ENCODE data around the gene PKN1. TPM values are rescaled to one million over a fixed set of nuclear protein-coding genes. Genes with fewer than 3 reads are reported as not detected.

Gene PKN1
- total RNA-seq, 2 experiments from 2014 or later, result 244 to 263 TPM

- Mint-ChIP-seq H3K36me3 (ENCODE audit: low read depth) (no peaks in the 10 kb centered on the region), H3K27me3 (ENCODE audit: low read depth) (peaks cover 10% of the 10 kb centered on the region), H3K4me3 (no peak overlapping the region), H3K4me1 (ENCODE audit: low read depth) (peaks cover 27% of the 10 kb centered on the region), H3K27ac (no peak overlapping the region), H3K9me3 (ENCODE audit: insufficient read depth) (no peaks in the 10 kb centered on the region)
- ChIA-PET CTCF (interaction anchor here (1.2 to 4.5 kb wide), 5 partner anchors 8 to 341 kb away, joined by 3 to 30 read pairs (median 5); partner anchors contain the start of gene ASF1B), POLR2A (interaction anchor here (1.1 kb wide), 1 partner anchor 40 kb away, joined by 3 read pairs; no protein-coding TSS in a partner anchor)
- ATAC-seq (no peak), DNase-seq (no peak)
Observed at GRCh38 chr19:14478113-14478545, 45.0 kb downstream of the PKN1 start.

GRCh38 chr19:14479309-14479974 lies 46.3 kb downstream of the PKN1 start:
- H3K4me3 Mint-ChIP-seq, result no peak overlapping the region
- peaks cover 23% of the 10 kb centered on the region for H3K4me1 Mint-ChIP-seq (ENCODE audit: low read depth)
- peaks cover 5% of the 10 kb centered on the region for H3K27me3 Mint-ChIP-seq (ENCODE audit: low read depth)
- H3K9me3 Mint-ChIP-seq (ENCODE audit: insufficient read depth), result no peaks in the 10 kb centered on the region
- H3K36me3 Mint-ChIP-seq (ENCODE audit: low read depth), result peaks cover 2% of the 10 kb centered on the region
- ATAC-seq (no peak), DNase-seq (no peak)
- CTCF ChIA-PET, result interaction anchor here (0.7 to 6.3 kb wide), 24 partner anchors 10 to 342 kb away, joined by 3 to 30 read pairs (median 6); partner anchors contain the start of genes ADGRE5, ASF1B, GIPC1 and PKN1
- POLR2A ChIA-PET, result interaction anchor here (1.1 to 1.8 kb wide), 2 partner anchors 39 to 343 kb away, joined by 3 to 5 read pairs; partner anchors contain the start of gene ASF1B
- H3K27ac Mint-ChIP-seq, result no peak overlapping the region

GRCh38 chr19:14479975-14480699 lies 47.0 kb downstream of the PKN1 start:
- ChIA-PET POLR2A (interaction anchor here (0.6 to 1.8 kb wide), 3 partner anchors 19 to 344 kb away, joined by 3 to 5 read pairs (median 5); partner anchors contain the start of gene ASF1B), CTCF (interaction anchor here (0.6 to 6.3 kb wide), 32 partner anchors 7 to 343 kb away, joined by 3 to 30 read pairs (median 6); partner anchors contain the start of genes ADGRE5, ASF1B, GIPC1 and PKN1)
- no peaks in the 10 kb centered on the region for H3K27me3 Mint-ChIP-seq (ENCODE audit: low read depth)
- ATAC-seq (peak; percentile 70), DNase-seq (peak; percentile 74)
- H3K27ac Mint-ChIP-seq, result no peak overlapping the region
- H3K4me1 Mint-ChIP-seq (ENCODE audit: low read depth), result peaks cover 16% of the 10 kb centered on the region
- H3K36me3 Mint-ChIP-seq (ENCODE audit: low read depth), result peaks cover 2% of the 10 kb centered on the region
- no peak overlapping the region for H3K4me3 Mint-ChIP-seq
- no peaks in the 10 kb centered on the region for H3K9me3 Mint-ChIP-seq (ENCODE audit: insufficient read depth)

- H3K9me3 Mint-ChIP-seq (ENCODE audit: insufficient read depth), result no peaks in the 10 kb centered on the region
- H3K4me3 Mint-ChIP-seq, result no peak overlapping the region
- ChIA-PET CTCF (interaction anchor here (0.6 to 6.3 kb wide), 33 partner anchors 8 to 343 kb away, joined by 3 to 30 read pairs (median 5); partner anchors contain the start of genes ADGRE5, ASF1B, GIPC1 and PKN1), POLR2A (interaction anchor here (0.6 to 1.8 kb wide), 3 partner anchors 18 to 344 kb away, joined by 3 to 5 read pairs (median 5); partner anchors contain the start of gene ASF1B)
- H3K27ac Mint-ChIP-seq, result no peak overlapping the region
- peaks cover 2% of the 10 kb centered on the region for H3K36me3 Mint-ChIP-seq (ENCODE audit: low read depth)
- no peak for ATAC-seq
- H3K27me3 Mint-ChIP-seq (ENCODE audit: low read depth), result no peaks in the 10 kb centered on the region
- H3K4me1 Mint-ChIP-seq (ENCODE audit: low read depth), result peaks cover 10% of the 10 kb centered on the region
- DNase-seq, result no peak
Observed at GRCh38 chr19:14480700-14481079, 47.6 kb downstream of the PKN1 start.

- POLR2A ChIA-PET, result interaction anchor here (0.6 to 1.0 kb wide), 2 partner anchors 71 to 100 kb away, joined by 3 read pairs; no protein-coding TSS in a partner anchor
Observed at GRCh38 chr19:14482172-14482941, 49.3 kb downstream of the PKN1 start.

GRCh38 chr19:14487370-14488125 lies 54.4 kb downstream of the PKN1 start:
- POLR2A ChIA-PET, result interaction anchor here (0.7 kb wide), 1 partner anchor 64 kb away, joined by 4 read pairs; no protein-coding TSS in a partner anchor

More at GRCh38 chr19:14482172-14482941, 49.3 kb downstream of the PKN1 start:
- Mint-ChIP-seq H3K27ac (no peak overlapping the region), H3K4me3 (no peak overlapping the region), H3K4me1 (ENCODE audit: low read depth) (peaks cover 11% of the 10 kb centered on the region), H3K9me3 (ENCODE audit: insufficient read depth) (no peaks in the 10 kb centered on the region), H3K36me3 (ENCODE audit: low read depth) (peaks cover 2% of the 10 kb centered on the region), H3K27me3 (ENCODE audit: low read depth) (no peaks in the 10 kb centered on the region)
- ATAC-seq (no peak), DNase-seq (no peak)
- CTCF ChIA-PET, result interaction anchor here (1.2 to 6.3 kb wide), 4 partner anchors 10 to 51 kb away, joined by 4 to 30 read pairs (median 18); partner anchors contain the start of gene PKN1

GRCh38 chr19:14492756-14493337 lies 59.7 kb downstream of the PKN1 start:
- DNase-seq, result no peak
- no peak for ATAC-seq
- Mint-ChIP-seq H3K27ac (no peak overlapping the region), H3K36me3 (ENCODE audit: low read depth) (peaks cover 19% of the 10 kb centered on the region), H3K4me1 (ENCODE audit: low read depth) (peaks cover 35% of the 10 kb centered on the region), H3K4me3 (no peak overlapping the region), H3K27me3 (ENCODE audit: low read depth) (peaks cover 2% of the 10 kb centered on the region), H3K9me3 (ENCODE audit: insufficient read depth) (no peaks in the 10 kb centered on the region)
- ChIA-PET CTCF (interaction anchor here (1.0 kb wide), 1 partner anchor 12 kb away, joined by 3 read pairs; no protein-coding TSS in a partner anchor), POLR2A (interaction anchor here (0.6 to 1.2 kb wide), 2 partner anchors 35 to 190 kb away, joined by 3 to 4 read pairs; no protein-coding TSS in a partner anchor)

More at GRCh38 chr19:14487370-14488125, 54.4 kb downstream of the PKN1 start:
- Mint-ChIP-seq H3K4me3 (no peak overlapping the region), H3K27me3 (ENCODE audit: low read depth) (no peaks in the 10 kb centered on the region), H3K36me3 (ENCODE audit: low read depth) (peaks cover 15% of the 10 kb centered on the region), H3K4me1 (ENCODE audit: low read depth) (peaks cover 11% of the 10 kb centered on the region), H3K9me3 (ENCODE audit: insufficient read depth) (no peaks in the 10 kb centered on the region), H3K27ac (no peak overlapping the region)
- CTCF ChIA-PET, result interaction anchor here (1.1 to 3.2 kb wide), 6 partner anchors 7 to 351 kb away, joined by 3 to 13 read pairs (median 4); partner anchors contain the start of genes ASF1B and PTGER1
- DNase-seq (no peak), ATAC-seq (no peak)

GRCh38 chr19:14494411-14494810 lies 61.3 kb downstream of the PKN1 start:
- Mint-ChIP-seq H3K27me3 (ENCODE audit: low read depth) (peaks cover 2% of the 10 kb centered on the region), H3K4me1 (ENCODE audit: low read depth) (peaks cover 35% of the 10 kb centered on the region), H3K4me3 (peak overlapping the region; percentile 80), H3K27ac (peak overlapping the region; percentile 22), H3K36me3 (ENCODE audit: low read depth) (peaks cover 16% of the 10 kb centered on the region), H3K9me3 (ENCODE audit: insufficient read depth) (no peaks in the 10 kb centered on the region)
- CTCF ChIA-PET, result interaction anchor here (1.2 to 2.0 kb wide), 2 partner anchors 11 to 57 kb away, joined by 3 to 8 read pairs; no protein-coding TSS in a partner anchor
- no peak for ATAC-seq
- no peak for DNase-seq
- POLR2A ChIA-PET, result interaction anchor here (1.2 kb wide), 1 partner anchor 24 kb away, joined by 5 read pairs; the partner anchor contains the start of gene DNAJB1

- DNase-seq (no peak), ATAC-seq (peak; percentile 16)
- ChIA-PET POLR2A (interaction anchor here (0.8 to 2.1 kb wide), 4 partner anchors 12 to 23 kb away, joined by 3 to 13 read pairs (median 4); partner anchors contain the start of gene DNAJB1), CTCF (interaction anchor here (0.7 to 4.4 kb wide), 8 partner anchors 8 to 147 kb away, joined by 3 to 47 read pairs (median 3); no protein-coding TSS in a partner anchor)
- Mint-ChIP-seq H3K27ac (peak overlapping the region; percentile 78), H3K4me1 (ENCODE audit: low read depth) (peaks cover 35% of the 10 kb centered on the region), H3K9me3 (ENCODE audit: insufficient read depth) (no peaks in the 10 kb centered on the region), H3K4me3 (peak overlapping the region; percentile 80), H3K27me3 (ENCODE audit: low read depth) (peaks cover 2% of the 10 kb centered on the region), H3K36me3 (ENCODE audit: low read depth) (peaks cover 11% of the 10 kb centered on the region)
Observed at GRCh38 chr19:14494910-14495671, 62.0 kb downstream of the PKN1 start.

Data from activated CD8-positive, alpha-beta T cell treated with anti-CD3 and anti-CD28 coated beads, Interleukin-2, amount 10 ng/mL, durations not matched to agents 7 days and 5 days (primary cell).